ENCODE data around the gene PAQR9. TPM values are rescaled to one million over a fixed set of nuclear protein-coding genes. Genes with fewer than 3 reads are reported as not detected.

Gene PAQR9
- total and polyA plus RNA-seq, 9 of the 15 experiments (the other 6 are each of a cell fraction or from before 2014, with no cell fraction given): 0.04 to 0.58 (median 0.22) TPM

DNA sequence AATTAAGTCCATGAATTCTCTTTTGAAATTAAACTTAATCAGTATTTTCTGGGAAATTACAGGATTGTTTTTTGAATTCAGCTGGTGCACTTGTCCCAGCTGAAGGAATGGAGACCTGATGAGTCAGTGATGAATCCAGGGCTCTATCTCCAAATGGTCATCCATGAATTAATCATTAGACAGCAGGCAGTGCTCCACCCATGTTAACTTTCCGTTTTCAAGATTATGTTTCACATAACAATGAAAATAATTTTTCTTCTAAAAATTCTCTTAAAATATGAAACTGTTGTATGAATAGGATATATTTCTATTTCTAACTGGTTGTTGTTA is 13.9 kb upstream of the PAQR9 start:
- CTCF ChIA-PET (ENCODE audit: low intra/inter-chr PET ratio): no interaction called here
- TF ChIP-seq ARID1B (IDR thresholded peaks at IDR 0.05): peak; percentile 31; the same call in 1 of the 2 replicates
- TF ChIP-seq CBFA2T3 (IDR thresholded peaks at IDR 0.05): 0 out of 2 replicates have a peak, but pooled peaks have one; percentile 29
- TF ChIP-seq TEAD4 (IDR thresholded peaks at IDR 0.05; ENCODE audit: low read length): peak; percentile 16; the same call in 1 of the 2 replicates
- TF ChIP-seq TEAD4 (CRISPR knock-in tag; IDR thresholded peaks at IDR 0.05; ENCODE audit: borderline replicate concordance): no peak
- TF ChIP-seq MEIS2 (IDR thresholded peaks at IDR 0.05; ENCODE audit: partially characterized antibody): peak; percentile 51
- no peak for TF ChIP-seq ZNF239 (CRISPR knock-in tag; IDR thresholded peaks at IDR 0.05)
- peak; percentile 89 for TF ChIP-seq ZNF263 (CRISPR knock-in tag; IDR thresholded peaks at IDR 0.05; ENCODE audit: borderline replicate concordance)
- 0 out of 2 replicates have a peak, but pooled peaks have one; percentile 23 for TF ChIP-seq JUN (IDR thresholded peaks at IDR 0.05; ENCODE audit: borderline replicate concordance, low read depth, low read length)
- TF ChIP-seq JUN (CRISPR knock-in tag; IDR thresholded peaks at IDR 0.05; ENCODE audit: borderline replicate concordance): no peak
- TF ChIP-seq, protein P1, sequence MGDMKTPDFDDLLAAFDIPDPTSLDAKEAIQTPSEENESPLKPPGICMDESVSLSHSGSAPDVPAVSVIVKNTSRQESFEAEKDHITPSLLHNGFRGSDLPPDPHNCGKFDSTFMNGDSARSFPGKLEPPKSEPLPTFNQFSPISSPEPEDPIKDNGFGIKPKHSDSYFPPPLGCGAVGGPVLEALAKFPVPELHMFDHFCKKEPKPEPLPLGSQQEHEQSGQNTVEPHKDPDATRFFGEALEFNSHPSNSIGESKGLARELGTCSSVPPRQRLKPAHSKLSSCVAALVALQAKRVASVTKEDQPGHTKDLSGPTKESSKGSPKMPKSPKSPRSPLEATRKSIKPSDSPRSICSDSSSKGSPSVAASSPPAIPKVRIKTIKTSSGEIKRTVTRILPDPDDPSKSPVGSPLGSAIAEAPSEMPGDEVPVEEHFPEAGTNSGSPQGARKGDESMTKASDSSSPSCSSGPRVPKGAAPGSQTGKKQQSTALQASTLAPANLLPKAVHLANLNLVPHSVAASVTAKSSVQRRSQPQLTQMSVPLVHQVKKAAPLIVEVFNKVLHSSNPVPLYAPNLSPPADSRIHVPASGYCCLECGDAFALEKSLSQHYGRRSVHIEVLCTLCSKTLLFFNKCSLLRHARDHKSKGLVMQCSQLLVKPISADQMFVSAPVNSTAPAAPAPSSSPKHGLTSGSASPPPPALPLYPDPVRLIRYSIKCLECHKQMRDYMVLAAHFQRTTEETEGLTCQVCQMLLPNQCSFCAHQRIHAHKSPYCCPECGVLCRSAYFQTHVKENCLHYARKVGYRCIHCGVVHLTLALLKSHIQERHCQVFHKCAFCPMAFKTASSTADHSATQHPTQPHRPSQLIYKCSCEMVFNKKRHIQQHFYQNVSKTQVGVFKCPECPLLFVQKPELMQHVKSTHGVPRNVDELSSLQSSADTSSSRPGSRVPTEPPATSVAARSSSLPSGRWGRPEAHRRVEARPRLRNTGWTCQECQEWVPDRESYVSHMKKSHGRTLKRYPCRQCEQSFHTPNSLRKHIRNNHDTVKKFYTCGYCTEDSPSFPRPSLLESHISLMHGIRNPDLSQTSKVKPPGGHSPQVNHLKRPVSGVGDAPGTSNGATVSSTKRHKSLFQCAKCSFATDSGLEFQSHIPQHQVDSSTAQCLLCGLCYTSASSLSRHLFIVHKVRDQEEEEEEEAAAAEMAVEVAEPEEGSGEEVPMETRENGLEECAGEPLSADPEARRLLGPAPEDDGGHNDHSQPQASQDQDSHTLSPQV (IDR thresholded peaks at IDR 0.05): peak; percentile 28
- no peak for TF ChIP-seq SAFB (IDR thresholded peaks at IDR 0.05; ENCODE audit: borderline replicate concordance, low read depth, low read length)
- TF ChIP-seq JUND (IDR thresholded peaks at IDR 0.05; ENCODE audit: borderline replicate concordance, low read depth, low read length): peak; percentile 67
- TF ChIP-seq JUND (tag; IDR thresholded peaks at IDR 0.05; ENCODE audit: borderline replicate concordance, low read depth, low read length): no peak; the same call in 2 of the 3 replicates
- 0 out of 2 replicates have a peak, but pooled peaks have one; percentile 6 for TF ChIP-seq RFX1 (IDR thresholded peaks at IDR 0.05)
- TF ChIP-seq NR4A1 (CRISPR knock-in tag; IDR thresholded peaks at IDR 0.05): no peak
- no peak for TF ChIP-seq NR4A1 (tag; IDR thresholded peaks at IDR 0.05)
- 0 out of 2 replicates have a peak, but pooled peaks have one; percentile 5 for TF ChIP-seq ZNF644 (tag; IDR thresholded peaks at IDR 0.05; ENCODE audit: low read depth)
- TF ChIP-seq, protein P2, sequence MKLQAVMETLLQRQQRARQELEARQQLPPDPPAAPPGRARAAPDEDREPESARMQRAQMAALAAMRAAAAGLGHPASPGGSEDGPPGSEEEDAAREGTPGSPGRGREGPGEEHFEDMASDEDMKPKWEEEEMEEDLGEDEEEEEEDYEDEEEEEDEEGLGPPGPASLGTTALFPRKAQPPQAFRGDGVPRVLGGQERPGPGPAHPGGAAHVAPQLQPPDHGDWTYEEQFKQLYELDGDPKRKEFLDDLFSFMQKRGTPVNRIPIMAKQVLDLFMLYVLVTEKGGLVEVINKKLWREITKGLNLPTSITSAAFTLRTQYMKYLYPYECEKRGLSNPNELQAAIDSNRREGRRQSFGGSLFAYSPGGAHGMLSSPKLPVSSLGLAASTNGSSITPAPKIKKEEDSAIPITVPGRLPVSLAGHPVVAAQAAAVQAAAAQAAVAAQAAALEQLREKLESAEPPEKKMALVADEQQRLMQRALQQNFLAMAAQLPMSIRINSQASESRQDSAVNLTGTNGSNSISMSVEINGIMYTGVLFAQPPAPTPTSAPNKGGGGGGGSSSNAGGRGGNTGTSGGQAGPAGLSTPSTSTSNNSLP (IDR thresholded peaks at IDR 0.05; ENCODE audit: borderline replicate concordance, low read depth, low read length): peak; percentile 67; the same call in 1 of the 2 replicates
- no peak for TF ChIP-seq ZNF75A (CRISPR knock-in tag; IDR thresholded peaks at IDR 0.05)
- TF ChIP-seq TCF7L2 (IDR thresholded peaks at IDR 0.05; ENCODE audit: low read depth, low read length): no peak

More for the DNA sequence above, 13.9 kb upstream of the PAQR9 start:
- no peaks in the 10 kb centered on the region for H4K20me1 ChIP-seq (replicated peaks; ENCODE audit: control insufficient read depth, insufficient read depth, low read length)
- H3K4me2 ChIP-seq (ENCODE audit: insufficient read depth, low read length): 0 out of 2 replicates have a peak overlapping the region, but pooled peaks have one; percentile 53
- WGBS (ENCODE audit: insufficient coverage, low coverage, missing lambda C conversion rate): 6% methylated on average over 1 of the region's 1 CpG
- no peaks in the 10 kb centered on the region for H3K9me1 ChIP-seq (ENCODE audit: control insufficient read depth, insufficient read depth, low read length)
- POLR2A ChIA-PET: no interaction called here
- H3K79me2 ChIP-seq (ENCODE audit: control insufficient read depth, insufficient read depth, low read length): no peaks in the 10 kb centered on the region
- intact Hi-C loops (cut with micrococcal nuclease): no loop called here
- H3K4me1 ChIP-seq (replicated peaks in 1 of 2; ENCODE audit: control insufficient read depth in 2 of 2, insufficient read depth in 2 of 2, low read length in 2 of 2): peaks cover 5 to 28% of the 10 kb centered on the region in 2 experiments; a peak in 3 of 5 replicates
- ATAC-seq (no peak), FAIRE-seq (no peak), DNase-seq (ENCODE audit: extremely low read depth in 1 of 4, low spot score in 3 of 4) (peak in 2 of 4 experiments; percentile 36 to 39)
- no TSS peak for BruUV-seq (replicated peaks)
- no peak overlapping the region for H3K4me3 ChIP-seq
- in situ Hi-C loops (cut with MboI): no loop called here
- peak overlapping the region; percentile 83 for H3K27ac ChIP-seq (ENCODE audit: extremely low read depth, low read depth, low read length)
- no peaks in the 10 kb centered on the region for H3K9me3 ChIP-seq (replicated peaks; ENCODE audit: control insufficient read depth, insufficient read depth, low read depth, low read length)
- H3K9ac ChIP-seq (ENCODE audit: insufficient read depth in 1 of 2, low read depth in 2 of 2, low read length in 2 of 2): peak overlapping the region in 1 of 2 experiments; percentile 42; a peak in 2 of 4 replicates
- H3K27me3 ChIP-seq (ENCODE audit: control insufficient read depth in 2 of 2, insufficient read depth in 2 of 2, low read length in 2 of 2): no peaks in the 10 kb centered on the region
- H3K36me3 ChIP-seq (ENCODE audit: control insufficient read depth, insufficient read depth, low read length): no peaks in the 10 kb centered on the region
- H2AFZ ChIP-seq (ENCODE audit: low read depth, low read length): peak overlapping the region; percentile 63

Measured in K562 (cell line).